Measurements from ENCODE around the gene PRUNE2. TPM values are rescaled to one million over a fixed set of nuclear protein-coding genes. Genes with fewer than 3 reads are reported as not detected.

PRUNE2 gene
- total RNA-seq, 2 experiments from 2014 or later, result 0.38 to 0.72 TPM

DNA sequence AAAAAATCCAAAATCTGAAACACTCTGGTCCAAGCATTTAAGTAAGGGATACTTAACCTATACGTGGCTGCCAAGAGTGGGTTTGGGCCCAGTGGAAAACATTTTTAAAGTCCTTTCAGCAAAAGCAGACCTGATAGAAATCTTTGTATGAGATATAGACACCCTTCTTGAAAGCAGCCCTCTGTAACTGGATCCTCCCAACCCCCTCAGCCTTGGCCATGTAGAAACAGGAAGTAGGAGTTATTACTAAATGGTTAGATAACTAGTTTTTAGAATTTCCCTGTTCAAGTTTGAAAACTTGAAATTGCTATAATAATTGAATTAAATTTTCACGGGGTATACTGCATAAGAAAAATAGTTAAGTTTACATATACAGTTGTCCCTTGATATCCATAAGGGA lies 253.0 kb downstream of the PRUNE2 start:
- ChIA-PET POLR2A (no interaction called here), CTCF (no interaction called here)
- TF ChIP-seq CTCF (IDR thresholded peaks at IDR 0.05), result no peak
- Mint-ChIP-seq H3K4me1 (ENCODE audit: low read depth) (peaks cover 42% of the 10 kb centered on the region), H3K4me3 (no peak overlapping the region), H3K36me3 (ENCODE audit: low read depth) (no peaks in the 10 kb centered on the region), H3K27me3 (no peaks in the 10 kb centered on the region), H3K9me3 (no peaks in the 10 kb centered on the region), H3K27ac (no peak overlapping the region)
- intact Hi-C loops (cut with micrococcal nuclease), result loop anchor here (10.0 kb wide), 1 partner anchor 78 kb away; no protein-coding TSS in a partner anchor
- ATAC-seq, result no peak
- DNase-seq, result no peak

GRCh38 chr9:76651119-76651705 lies 254.7 kb downstream of the PRUNE2 start:
- Mint-ChIP-seq H3K27ac (peak overlapping the region; percentile 50), H3K4me1 (ENCODE audit: low read depth) (peaks cover 42% of the 10 kb centered on the region)
- POLR2A ChIA-PET, result interaction anchor here (0.8 to 1.2 kb wide), 2 partner anchors 55 to 249 kb away, joined by 3 read pairs; no protein-coding TSS in a partner anchor

DNA sequence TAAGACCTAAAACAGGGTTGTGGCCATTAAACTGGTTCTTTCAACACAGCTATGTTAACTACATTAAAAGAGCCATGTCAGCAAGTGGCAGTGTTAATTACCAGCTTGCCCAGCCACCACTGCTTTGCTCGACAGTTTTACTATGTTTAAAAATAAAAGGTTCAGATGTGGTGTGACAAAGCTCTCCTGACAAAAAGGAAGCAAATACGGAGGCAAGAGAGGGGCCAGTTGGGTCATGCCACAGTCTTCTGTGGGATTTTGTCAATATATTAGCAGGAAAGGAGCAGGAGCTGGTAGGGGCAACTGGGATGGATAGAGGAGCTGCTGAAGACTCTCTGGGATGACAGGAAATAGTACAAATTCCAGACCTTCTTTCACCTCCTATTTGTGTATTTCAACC lies 255.2 kb downstream of the PRUNE2 start:
- Mint-ChIP-seq H3K27me3 (no peaks in the 10 kb centered on the region), H3K36me3 (ENCODE audit: low read depth) (no peaks in the 10 kb centered on the region), H3K4me1 (ENCODE audit: low read depth) (peaks cover 38% of the 10 kb centered on the region), H3K27ac (peak overlapping the region; percentile 50), H3K4me3 (peak overlapping the region; percentile 61), H3K9me3 (no peaks in the 10 kb centered on the region)
- intact Hi-C loops (cut with micrococcal nuclease), result loop anchor here (10.0 kb wide), 1 partner anchor 76 kb away; no protein-coding TSS in a partner anchor
- POLR2A ChIA-PET, result interaction anchor here (0.8 to 1.2 kb wide), 2 partner anchors 56 to 248 kb away, joined by 3 read pairs; no protein-coding TSS in a partner anchor
- CTCF ChIA-PET, result interaction anchor here (1.1 to 1.4 kb wide), 4 partner anchors 9 to 256 kb away, joined by 3 to 4 read pairs (median 4); partner anchors contain the start of gene RFK
- no peak for TF ChIP-seq CTCF (IDR thresholded peaks at IDR 0.05)
- ATAC-seq (no peak), DNase-seq (no peak)

More at GRCh38 chr9:76651119-76651705, 254.7 kb downstream of the PRUNE2 start:
- no peaks in the 10 kb centered on the region for H3K9me3 Mint-ChIP-seq
- no peak for TF ChIP-seq CTCF (IDR thresholded peaks at IDR 0.05)
- no peaks in the 10 kb centered on the region for H3K27me3 Mint-ChIP-seq
- no peak for DNase-seq
- H3K4me3 Mint-ChIP-seq, result peak overlapping the region; percentile 61
- peak; percentile 71 for ATAC-seq
- intact Hi-C loops (cut with micrococcal nuclease), result loop anchor here (10.0 kb wide), 1 partner anchor 76 kb away; no protein-coding TSS in a partner anchor
- CTCF ChIA-PET, result interaction anchor here (0.6 to 1.3 kb wide), 5 partner anchors 9 to 257 kb away, joined by 3 to 4 read pairs (median 3); partner anchors contain the start of gene RFK
- H3K36me3 Mint-ChIP-seq (ENCODE audit: low read depth), result no peaks in the 10 kb centered on the region

GRCh38 chr9:76649894-76650293 lies 256.0 kb downstream of the PRUNE2 start:
- intact Hi-C loops (cut with micrococcal nuclease), result loop anchor here (10.0 kb wide), 1 partner anchor 75 kb away; no protein-coding TSS in a partner anchor
- Mint-ChIP-seq H3K27ac (no peak overlapping the region), H3K4me3 (no peak overlapping the region), H3K4me1 (ENCODE audit: low read depth) (peaks cover 31% of the 10 kb centered on the region), H3K36me3 (ENCODE audit: low read depth) (no peaks in the 10 kb centered on the region), H3K27me3 (no peaks in the 10 kb centered on the region), H3K9me3 (no peaks in the 10 kb centered on the region)
- ATAC-seq (no peak), DNase-seq (no peak)
- ChIA-PET CTCF (interaction anchor here (1.3 to 1.4 kb wide), 2 partner anchors 36 to 255 kb away, joined by 3 read pairs; no protein-coding TSS in a partner anchor), POLR2A (interaction anchor here (0.7 kb wide), 1 partner anchor 55 kb away, joined by 3 read pairs; no protein-coding TSS in a partner anchor)
- no peak for TF ChIP-seq CTCF (IDR thresholded peaks at IDR 0.05)

DNA sequence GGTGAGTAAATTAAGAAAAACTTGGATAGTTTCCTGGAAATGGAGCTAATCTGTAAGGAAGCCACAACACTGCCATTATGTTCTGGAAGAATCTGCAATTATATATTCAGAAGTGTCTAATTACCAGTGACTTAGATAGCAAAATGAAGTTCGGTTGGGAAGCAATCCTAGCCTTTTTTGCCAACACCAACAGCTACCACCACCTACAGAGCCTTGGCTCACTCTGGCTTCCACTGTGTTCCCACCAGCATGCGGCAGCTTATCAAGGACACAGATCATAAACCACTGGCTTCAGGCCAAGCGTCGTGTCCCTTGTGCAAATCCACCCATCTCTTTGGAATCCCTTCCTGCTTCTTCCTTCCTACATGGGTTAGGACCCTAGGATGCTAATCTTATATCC lies 259.7 kb downstream of the PRUNE2 start:
- H3K9me3 Mint-ChIP-seq, result no peaks in the 10 kb centered on the region
- H3K27me3 Mint-ChIP-seq, result no peaks in the 10 kb centered on the region
- ChIA-PET CTCF (no interaction called here), POLR2A (interaction anchor here (0.7 to 1.3 kb wide), 2 partner anchors 15 to 1488 kb away, joined by 3 read pairs; no protein-coding TSS in a partner anchor)
- H3K36me3 Mint-ChIP-seq (ENCODE audit: low read depth), result no peaks in the 10 kb centered on the region
- H3K27ac Mint-ChIP-seq, result no peak overlapping the region
- H3K4me3 Mint-ChIP-seq, result no peak overlapping the region
- DNase-seq, result no peak
- ATAC-seq, result no peak
- intact Hi-C loops (cut with micrococcal nuclease), result no loop called here
- H3K4me1 Mint-ChIP-seq (ENCODE audit: low read depth), result peaks cover 9% of the 10 kb centered on the region
- no peak for TF ChIP-seq CTCF (IDR thresholded peaks at IDR 0.05)

Measured in activated CD8-positive, alpha-beta T cell treated with anti-CD3 and anti-CD28 coated beads for 36 hours (primary cell).